ENCODE data around the gene STING1. TPM values are rescaled to one million over a fixed set of nuclear protein-coding genes. Genes with fewer than 3 reads are reported as not detected.
"Not testable (repeated sequence)": the region's sequence is repeated elsewhere in the genome, so short reads cannot be mapped to it uniquely, and the experiment has no call there.

STING1 gene
- total RNA-seq, 1 experiment from 2014 or later: 0.48 TPM

DNA sequence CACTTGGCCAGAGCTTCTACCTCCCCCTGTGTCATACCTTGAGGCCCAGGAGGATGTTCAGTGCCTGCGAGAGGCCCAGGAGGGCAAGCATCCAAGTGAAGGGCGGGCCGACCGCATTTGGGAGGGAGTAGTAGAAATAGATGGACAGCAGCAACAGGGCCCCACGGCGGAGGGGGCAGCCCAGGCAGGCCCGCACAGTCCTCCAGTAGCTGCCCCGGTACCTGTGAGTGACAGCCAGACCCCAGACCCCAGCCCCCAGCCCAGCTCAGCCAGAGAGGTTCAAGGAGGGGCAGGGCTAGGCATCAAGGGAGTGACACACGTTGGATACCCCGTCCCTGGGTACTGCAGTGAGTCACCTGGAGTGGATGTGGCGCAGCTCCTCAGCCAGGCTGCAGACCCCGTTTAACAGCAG, 1.4 kb downstream of the STING1 start:
- no peak overlapping the region for H3K4me2 ChIP-seq (ENCODE audit: insufficient read depth, insufficient read length, low read length)

DNA sequence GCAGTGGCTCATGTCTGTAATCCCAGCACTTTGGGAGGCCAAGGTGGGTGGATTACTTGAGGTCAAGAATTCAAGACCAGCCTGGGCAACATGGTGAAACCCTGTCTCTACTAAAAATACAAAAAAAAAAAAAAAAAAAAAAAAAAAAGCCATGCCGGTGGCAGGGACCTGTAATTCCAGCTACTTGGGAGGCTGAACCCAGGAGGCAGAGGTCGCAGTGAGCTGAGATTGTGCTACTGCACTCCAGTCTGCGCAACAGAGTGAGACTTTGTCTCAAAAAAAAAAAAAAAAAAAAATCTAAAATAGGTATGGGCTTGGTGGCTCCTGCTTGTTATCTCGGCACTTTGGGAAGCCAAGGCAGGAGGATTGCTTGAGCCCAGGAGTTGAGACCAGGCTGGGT, 2.8 kb downstream of the STING1 start:
- H2BK12ac ChIP-seq (ENCODE audit: insufficient read length, low read depth, low read length); H3K79me1 ChIP-seq (ENCODE audit: insufficient read depth, low read depth, low read length, poor library complexity, severe bottlenecking); H4K91ac ChIP-seq (ENCODE audit: insufficient read length, low read depth, low read length); H3K4me2 ChIP-seq (ENCODE audit: insufficient read depth, insufficient read length, low read length); H3K9ac ChIP-seq (ENCODE audit: extremely low read depth, insufficient read length, low read length); H3K4ac ChIP-seq (ENCODE audit: low read depth, low read length); H3K9me3 ChIP-seq (ENCODE audit: control insufficient read depth, low read depth, low read length); H3T11ph ChIP-seq (ENCODE audit: low read length); H3K27me3 ChIP-seq (ENCODE audit: insufficient read depth, low read length); H4K5ac ChIP-seq (ENCODE audit: insufficient read length, low read depth, low read length); H4K20me1 ChIP-seq (ENCODE audit: control insufficient read depth, insufficient read depth, insufficient read length); H4K8ac ChIP-seq (replicated peaks; ENCODE audit: insufficient read length, low read depth, low read length); H3K27ac ChIP-seq (ENCODE audit: insufficient read length, low read depth, low read length); H3K79me2 ChIP-seq (ENCODE audit: insufficient read depth, low read length); H2BK5ac ChIP-seq (ENCODE audit: insufficient read length, low read length); H2BK20ac ChIP-seq (ENCODE audit: low read depth, low read length, poor library complexity, severe bottlenecking); H3K4me3 Mint-ChIP-seq; H3K27me3 Mint-ChIP-seq (ENCODE audit: low read depth); H3K36me3 Mint-ChIP-seq (ENCODE audit: insufficient read depth in 1 of 3, low read depth in 3 of 3); H3K23ac ChIP-seq (ENCODE audit: insufficient read length, low read depth, low read length); H2AK5ac ChIP-seq (ENCODE audit: insufficient read length, low read length); H3K56ac ChIP-seq (ENCODE audit: insufficient read length, low read depth, low read length); DNase-seq; H3K9me3 Mint-ChIP-seq; H3K18ac ChIP-seq (ENCODE audit: insufficient read length, low read depth, low read length); H2AFZ ChIP-seq (ENCODE audit: low read length); H3K27ac Mint-ChIP-seq; H2BK15ac ChIP-seq (ENCODE audit: low read depth, low read length); H2BK120ac ChIP-seq (ENCODE audit: low read depth, low read length, poor library complexity, severe bottlenecking); H3K4me1 ChIP-seq (ENCODE audit: insufficient read depth, low read length); H3K23me2 ChIP-seq (ENCODE audit: insufficient read length, low read depth, low read length, poor library complexity, severe bottlenecking); H3K14ac ChIP-seq (ENCODE audit: insufficient read depth, low read length): not testable (repeated sequence)
- peaks cover 8 to 28% of the 10 kb centered on the region in 2 experiments for H3K4me1 Mint-ChIP-seq
- WGBS (ENCODE audit: extremely low coverage, insufficient read length, low lambda C conversion rate): no CpG with 5 or more reads among the region's 4 CpGs

More for the DNA sequence above, 1.4 kb downstream of the STING1 start:
- Mint-ChIP-seq H3K36me3 (ENCODE audit: insufficient read depth in 1 of 3, low read depth in 3 of 3) (no peaks in the 10 kb centered on the region), H3K4me3 (no peak overlapping the region), H3K27me3 (ENCODE audit: low read depth) (no peaks in the 10 kb centered on the region), H3K4me1 (peaks cover 7 to 28% of the 10 kb centered on the region in 2 experiments), H3K27ac (no peak overlapping the region; a peak in 1 of 7 replicates), H3K9me3 (no peaks in the 10 kb centered on the region)
- H3K27ac ChIP-seq (ENCODE audit: insufficient read length, low read depth, low read length): no peak overlapping the region
- H3T11ph ChIP-seq (ENCODE audit: low read length): no peak overlapping the region
- no peak overlapping the region for H4K8ac ChIP-seq (replicated peaks; ENCODE audit: insufficient read length, low read depth, low read length)
- H4K91ac ChIP-seq (ENCODE audit: insufficient read length, low read depth, low read length): no peak overlapping the region
- no peaks in the 10 kb centered on the region for H4K20me1 ChIP-seq (ENCODE audit: control insufficient read depth, insufficient read depth, insufficient read length)
- no CpG with 5 or more reads among the region's 12 CpGs for WGBS (ENCODE audit: extremely low coverage, insufficient read length, low lambda C conversion rate)
- no peak overlapping the region for H3K23ac ChIP-seq (ENCODE audit: insufficient read length, low read depth, low read length)
- H3K79me1 ChIP-seq (ENCODE audit: insufficient read depth, low read depth, low read length, poor library complexity, severe bottlenecking): no peaks in the 10 kb centered on the region
- H3K27me3 ChIP-seq (ENCODE audit: insufficient read depth, low read length): no peaks in the 10 kb centered on the region
- no peaks in the 10 kb centered on the region for H3K4me1 ChIP-seq (ENCODE audit: insufficient read depth, low read length)
- no peak overlapping the region for H2BK15ac ChIP-seq (ENCODE audit: low read depth, low read length)
- no peak for TF ChIP-seq CTCF (conservative IDR thresholded peaks at IDR 0.05)
- H3K18ac ChIP-seq (ENCODE audit: insufficient read length, low read depth, low read length): no peak overlapping the region
- H3K23me2 ChIP-seq (ENCODE audit: insufficient read length, low read depth, low read length, poor library complexity, severe bottlenecking): no peaks in the 10 kb centered on the region
- no peak for DNase-seq
- H3K14ac ChIP-seq (ENCODE audit: insufficient read depth, low read length): no peak overlapping the region
- H2BK20ac ChIP-seq (ENCODE audit: low read depth, low read length, poor library complexity, severe bottlenecking): no peak overlapping the region
- no peak overlapping the region for H2AK5ac ChIP-seq (ENCODE audit: insufficient read length, low read length)
- no peak overlapping the region for H3K4ac ChIP-seq (ENCODE audit: low read depth, low read length)
- H3K79me2 ChIP-seq (ENCODE audit: insufficient read depth, low read length): no peaks in the 10 kb centered on the region
- H3K56ac ChIP-seq (ENCODE audit: insufficient read length, low read depth, low read length): no peak overlapping the region
- H2BK12ac ChIP-seq (ENCODE audit: insufficient read length, low read depth, low read length): no peak overlapping the region
- no peak overlapping the region for H3K9ac ChIP-seq (ENCODE audit: extremely low read depth, insufficient read length, low read length)
- H2BK5ac ChIP-seq (ENCODE audit: insufficient read length, low read length): no peak overlapping the region
- H4K5ac ChIP-seq (ENCODE audit: insufficient read length, low read depth, low read length): no peak overlapping the region
- no peak overlapping the region for H2BK120ac ChIP-seq (ENCODE audit: low read depth, low read length, poor library complexity, severe bottlenecking)
- no peaks in the 10 kb centered on the region for H3K9me3 ChIP-seq (ENCODE audit: control insufficient read depth, low read depth, low read length)
- no peak overlapping the region for H2AFZ ChIP-seq (ENCODE audit: low read length)

Data from H9 (cell line).